ENCODE results near the gene LCOR. TPM values are rescaled to one million over a fixed set of nuclear protein-coding genes. Genes with fewer than 3 reads are reported as not detected.

LCOR gene
- total and polyA plus RNA-seq, 4 donors = 3.3 to 68.4 (median 17.9) TPM

GRCh38 chr10:96857301-96858012 lies 25.4 kb downstream of the LCOR start:
- WGBS, 2 donors = 90 to 100% methylated on average over 4 of the region's 4 CpGs
- H3K9ac ChIP-seq (ENCODE audit: insufficient read depth in 1 of 2, low read length in 2 of 2) = no peak overlapping the region
- TF ChIP-seq CTCF (IDR thresholded peaks at IDR 0.05; ENCODE audit: control extremely low read depth, extremely low read depth) = no peak
- no peak overlapping the region for H3K4me3 ChIP-seq
- H3K36me3 ChIP-seq (ENCODE audit: control insufficient read depth in 4 of 4, insufficient read depth in 4 of 4, low read length in 4 of 4) = peaks cover 0 to 5% (median 4%) of the 10 kb centered on the region in 4 donors
- DNase-seq (no peak), ATAC-seq (ENCODE audit: insufficient read depth, low FRiP score) (no peak)
- H3K27me3 ChIP-seq (ENCODE audit: control insufficient read depth in 3 of 3, insufficient read depth in 3 of 3, low read length in 2 of 3) = no peaks in the 10 kb centered on the region
- H3K4me1 ChIP-seq (ENCODE audit: control insufficient read depth in 5 of 5, insufficient read depth in 5 of 5, low read length in 5 of 5) = peaks cover 0 to 13% (median 9%) of the 10 kb centered on the region in 5 donors
- no peak overlapping the region for H3K27ac ChIP-seq (ENCODE audit: low read depth in 1 of 2, low read length in 1 of 2)
- no peaks in the 10 kb centered on the region for H3K9me3 ChIP-seq (ENCODE audit: control insufficient read depth in 4 of 4, insufficient read depth in 3 of 4, low read length in 3 of 4)

- peaks cover 0 to 13% (median 9%) of the 10 kb centered on the region in 5 donors for H3K4me1 ChIP-seq (ENCODE audit: control insufficient read depth in 5 of 5, insufficient read depth in 5 of 5, low read length in 5 of 5)
- H3K4me3 ChIP-seq = no peak overlapping the region
- no peak for ATAC-seq (ENCODE audit: insufficient read depth, low FRiP score)
- H3K27me3 ChIP-seq (ENCODE audit: control insufficient read depth in 3 of 3, insufficient read depth in 3 of 3, low read length in 2 of 3) = no peaks in the 10 kb centered on the region
- 78 to 89% methylated on average over 2 of the region's 2 CpGs for WGBS, 2 donors
- no peak overlapping the region for H3K27ac ChIP-seq (ENCODE audit: low read depth in 1 of 2, low read length in 1 of 2)
- peaks cover 0 to 5% (median 4%) of the 10 kb centered on the region in 4 donors for H3K36me3 ChIP-seq (ENCODE audit: control insufficient read depth in 4 of 4, insufficient read depth in 4 of 4, low read length in 4 of 4)
- H3K9me3 ChIP-seq (ENCODE audit: control insufficient read depth in 4 of 4, insufficient read depth in 3 of 4, low read length in 3 of 4) = no peaks in the 10 kb centered on the region
- DNase-seq = no peak
- TF ChIP-seq CTCF (IDR thresholded peaks at IDR 0.05; ENCODE audit: control extremely low read depth, extremely low read depth) = no peak
- H3K9ac ChIP-seq (ENCODE audit: insufficient read depth in 1 of 2, low read length in 2 of 2) = no peak overlapping the region
Measured at GRCh38 chr10:96858038-96858705, 26.1 kb downstream of the LCOR start.

GRCh38 chr10:96858706-96859050 lies 26.6 kb downstream of the LCOR start:
- Histone ChIP-seq H3K9me3 (ENCODE audit: control insufficient read depth in 4 of 4, insufficient read depth in 3 of 4, low read length in 3 of 4) (no peaks in the 10 kb centered on the region), H3K4me1 (ENCODE audit: control insufficient read depth in 5 of 5, insufficient read depth in 5 of 5, low read length in 5 of 5) (peaks cover 0 to 13% (median 9%) of the 10 kb centered on the region in 5 donors), H3K36me3 (ENCODE audit: control insufficient read depth in 4 of 4, insufficient read depth in 4 of 4, low read length in 4 of 4) (peaks cover 0 to 5% (median 4%) of the 10 kb centered on the region in 4 donors), H3K4me3 (no peak overlapping the region), H3K27ac (ENCODE audit: low read depth in 1 of 2, low read length in 1 of 2) (no peak overlapping the region), H3K27me3 (ENCODE audit: control insufficient read depth in 3 of 3, insufficient read depth in 3 of 3, low read length in 2 of 3) (no peaks in the 10 kb centered on the region), H3K9ac (ENCODE audit: insufficient read depth in 1 of 2, low read length in 2 of 2) (no peak overlapping the region)
- ATAC-seq (ENCODE audit: insufficient read depth, low FRiP score) (no peak), DNase-seq (no peak)
- WGBS, 2 donors = 78 to 90% methylated on average over 2 of the region's 2 CpGs
- no peak for TF ChIP-seq CTCF (IDR thresholded peaks at IDR 0.05; ENCODE audit: control extremely low read depth, extremely low read depth)

Measured in lung (tissue), 12 donors.